GM12872 (cell line): ENCODE data around the gene SUMO4.

Experiments used
- CTCF ChIP-seq: IDR thresholded peaks from 3 replicates; pipeline ENCODE4 v1.5.1; 2011; ENCODE audit warnings: low read depth, mild to moderate bottlenecking, low read length, moderate library complexity; ENCODE audit not compliant: insufficient read depth

The SUMO4 gene

DNA sequence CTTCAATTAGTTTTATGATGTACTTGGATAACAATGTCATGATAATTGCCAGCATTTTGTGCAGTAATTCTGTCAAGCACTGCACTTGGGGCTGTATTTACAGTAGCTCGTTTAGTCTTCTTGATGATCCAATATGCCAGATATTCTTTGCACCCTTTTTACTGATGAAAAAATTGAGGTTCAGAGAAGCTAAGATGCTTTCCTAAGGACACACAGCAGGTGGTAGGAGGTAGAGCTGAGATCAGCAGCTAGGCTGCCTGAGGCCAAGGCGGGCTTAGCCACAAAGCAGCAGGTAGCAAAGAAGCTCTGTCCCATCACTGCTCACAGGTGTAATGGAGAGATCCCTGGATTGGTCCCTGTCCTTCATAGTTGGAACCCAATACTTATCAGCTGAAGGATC is 33.3 kb downstream of the SUMO4 start:
- no peak for TF ChIP-seq CTCF

GRCh38 chr6:149433881-149434280 is 33.8 kb downstream of the SUMO4 start:
- no peak for TF ChIP-seq CTCF

GRCh38 chr6:149435919-149436586 is 36.0 kb downstream of the SUMO4 start:
- TF ChIP-seq CTCF = no peak

GRCh38 chr6:149436647-149437046 is 36.6 kb downstream of the SUMO4 start:
- TF ChIP-seq CTCF = no peak

DNA sequence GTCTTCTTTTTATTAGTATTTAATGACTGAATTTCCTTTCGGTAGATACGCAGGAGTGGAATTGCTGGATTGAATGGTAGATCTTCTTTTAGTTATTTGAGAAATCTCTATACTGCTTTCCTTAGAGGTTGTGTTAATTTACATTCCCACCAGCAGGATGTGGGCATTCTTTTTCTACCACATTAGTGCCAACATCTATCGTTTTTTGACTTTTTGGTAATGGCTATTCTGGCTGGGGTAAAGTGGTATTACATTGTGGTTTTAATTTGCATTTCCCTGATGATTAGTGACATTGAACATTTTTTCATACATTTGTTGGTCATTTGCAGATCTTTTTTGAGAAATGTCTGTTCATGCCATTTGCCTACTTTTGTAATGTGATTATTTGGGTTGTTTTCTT is 37.1 kb downstream of the SUMO4 start:
- no peak for TF ChIP-seq CTCF

DNA sequence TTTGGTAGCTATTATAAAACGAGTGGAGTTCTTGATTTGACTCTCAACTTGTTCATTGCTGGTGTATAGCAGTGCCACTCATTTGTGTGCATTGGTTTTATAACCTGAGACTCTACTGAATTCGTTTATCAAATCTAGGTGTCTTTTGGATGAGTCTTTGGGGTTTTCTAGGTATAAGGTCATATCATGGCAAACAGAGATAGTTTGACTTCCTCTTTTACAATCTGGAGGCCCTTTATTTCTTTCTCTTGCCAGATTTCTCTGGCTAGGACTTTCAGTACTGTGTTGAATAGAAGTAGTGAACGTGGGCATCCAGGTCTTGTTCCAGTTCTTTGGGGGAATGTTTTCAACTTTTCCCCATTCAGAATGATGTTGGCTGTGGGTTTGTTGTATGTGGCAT is 38.8 kb downstream of the SUMO4 start:
- TF ChIP-seq CTCF = no peak

- TF ChIP-seq CTCF = no peak
Measured at GRCh38 chr6:149439626-149440025, 39.6 kb downstream of the SUMO4 start.
